Neutrophil (primary cell): ENCODE data around the gene PPM1N.
A peak's percentile ranks its signal among the peaks of the same experiment; 100 is the strongest.

Experiments
- H3K27ac ChIP-seq: fragments of 200-600 bp; sonication (generic); 2 replicates; pipeline ENCODE4 v1.5.1; 2016; ENCODE audit warnings: mild to moderate bottlenecking, moderate library complexity
- H3K27me3 ChIP-seq: fragments of 200-600 bp; sonication (generic); 2 replicates; pipeline ENCODE4 v1.6.0; 2016; ENCODE audit warnings: mild to moderate bottlenecking
- H3K36me3 ChIP-seq: fragments of 200-600 bp; sonication (generic); 2 replicates; pipeline ENCODE4 v1.5.1; 2017
- H3K4me1 ChIP-seq, 2 experiments: fragments of 200-600 bp in 1 of 2; sonication (generic) in 1 of 2; 1 replicate in 1 of 2; 2 replicates in 1 of 2; pipeline versions ENCODE4 v1.5.1 to v1.6.1; 2013 to 2016; ENCODE audit warnings: low read depth in 1 of 2, low read length in 1 of 2, mild to moderate bottlenecking in 1 of 2, moderate library complexity in 1 of 2; ENCODE audit not compliant: control insufficient read depth in 1 of 2, insufficient read depth in 1 of 2
- H3K4me3 ChIP-seq, 2 experiments: fragments of 200-600 bp in 1 of 2; sonication (generic) in 1 of 2; 1 replicate in 1 of 2; 2 replicates in 1 of 2; pipeline ENCODE4 v1.5.1; 2013 to 2016; ENCODE audit warnings: low read depth in 1 of 2, low read length in 1 of 2, mild to moderate bottlenecking in 1 of 2, moderate library complexity in 1 of 2
- H3K9me3 ChIP-seq: fragments of 200-600 bp; sonication (generic); 2 replicates; pipeline ENCODE4 v1.5.1; 2016
- CTCF ChIP-seq: fragments of 200-600 bp; sonication (generic); IDR thresholded peaks from 2 replicates; pipeline ENCODE4 v1.5.1; 2016; ENCODE audit warnings: antibody characterized with exemption

Gene PPM1N

GRCh38 chr19:45496349-45496953 lies 1.8 kb upstream of the PPM1N start:
- peaks cover 67 to 68% of the 10 kb centered on the region in 2 experiments for H3K4me1 ChIP-seq
- H3K27ac ChIP-seq = peak overlapping the region; percentile 66
- no peaks in the 10 kb centered on the region for H3K36me3 ChIP-seq
- no peaks in the 10 kb centered on the region for H3K9me3 ChIP-seq
- H3K27me3 ChIP-seq = peaks cover 72% of the 10 kb centered on the region
- no peak for TF ChIP-seq CTCF
- H3K4me3 ChIP-seq = peak overlapping the region; percentile 77 to 82

GRCh38 chr19:45497791-45498190 lies 452 bp upstream of the PPM1N start:
- no peak overlapping the region for H3K27ac ChIP-seq
- H3K36me3 ChIP-seq = no peaks in the 10 kb centered on the region
- H3K27me3 ChIP-seq = peaks cover 63% of the 10 kb centered on the region
- no peak for TF ChIP-seq CTCF
- peaks cover 76% of the 10 kb centered on the region in 2 experiments for H3K4me1 ChIP-seq
- H3K4me3 ChIP-seq = peak overlapping the region; percentile 57 to 82
- no peaks in the 10 kb centered on the region for H3K9me3 ChIP-seq

GRCh38 chr19:45499196-45500180 lies 1.2 kb downstream of the PPM1N start:
- Histone ChIP-seq H3K27me3 (peaks cover 51% of the 10 kb centered on the region), H3K4me1 (peaks cover 78 to 82% of the 10 kb centered on the region in 2 experiments), H3K36me3 (no peaks in the 10 kb centered on the region), H3K9me3 (no peaks in the 10 kb centered on the region), H3K4me3 (peak overlapping the region; percentile 57 to 82), H3K27ac (peak overlapping the region; percentile 51)
- no peak for TF ChIP-seq CTCF

- peaks cover 83 to 92% of the 10 kb centered on the region in 2 experiments for H3K4me1 ChIP-seq
- H3K27me3 ChIP-seq = peaks cover 34% of the 10 kb centered on the region
- TF ChIP-seq CTCF = no peak
- no peaks in the 10 kb centered on the region for H3K9me3 ChIP-seq
- H3K27ac ChIP-seq = peak overlapping the region; percentile 91
- peak overlapping the region; percentile 18 to 42 for H3K4me3 ChIP-seq
- no peaks in the 10 kb centered on the region for H3K36me3 ChIP-seq
Observed at GRCh38 chr19:45500918-45501729, 2.9 kb downstream of the PPM1N start.

- Histone ChIP-seq H3K36me3 (no peaks in the 10 kb centered on the region), H3K4me1 (peaks cover 80 to 89% of the 10 kb centered on the region in 2 experiments), H3K9me3 (no peaks in the 10 kb centered on the region), H3K27me3 (peaks cover 30% of the 10 kb centered on the region), H3K27ac (peak overlapping the region; percentile 91), H3K4me3 (peak overlapping the region; percentile 18 to 42)
- no peak for TF ChIP-seq CTCF
Observed at GRCh38 chr19:45501730-45502014, 3.4 kb downstream of the PPM1N start.
